ENCODE data around the gene UBL3. TPM values are rescaled to one million over a fixed set of nuclear protein-coding genes. Genes with fewer than 3 reads are reported as not detected.

UBL3 gene
- total RNA-seq, 1 experiment from 2014 or later: 19.0 TPM

- H4K91ac ChIP-seq (ENCODE audit: insufficient read length, low read depth, low read length): no peak overlapping the region
- no peak overlapping the region for H3K4me3 Mint-ChIP-seq
- no peak for TF ChIP-seq CTCF (conservative IDR thresholded peaks at IDR 0.05)
- H3K9me3 Mint-ChIP-seq: no peaks in the 10 kb centered on the region; a peak in 1 of 5 replicates
- H3K23ac ChIP-seq (ENCODE audit: insufficient read length, low read depth, low read length): no peak overlapping the region
- no peak overlapping the region for H4K8ac ChIP-seq (replicated peaks; ENCODE audit: insufficient read length, low read depth, low read length)
- H3K79me2 ChIP-seq (ENCODE audit: insufficient read depth, low read length): no peaks in the 10 kb centered on the region
- H2BK20ac ChIP-seq (ENCODE audit: low read depth, low read length, poor library complexity, severe bottlenecking): no peak overlapping the region
- H3K27ac ChIP-seq (ENCODE audit: insufficient read length, low read depth, low read length): no peak overlapping the region
- no CpG with 5 or more reads among the region's 1 CpG for WGBS (ENCODE audit: extremely low coverage, insufficient read length, low lambda C conversion rate)
- H3K27me3 ChIP-seq (ENCODE audit: insufficient read depth, low read length): no peaks in the 10 kb centered on the region; the same call in 1 of the 2 replicates
- H3K9me3 ChIP-seq (ENCODE audit: control insufficient read depth, low read depth, low read length): no peaks in the 10 kb centered on the region
- no peak overlapping the region for H3K18ac ChIP-seq (ENCODE audit: insufficient read length, low read depth, low read length)
- H3K4me1 Mint-ChIP-seq: peaks cover 15 to 18% of the 10 kb centered on the region in 2 experiments
- H3K9ac ChIP-seq (ENCODE audit: extremely low read depth, insufficient read length, low read length): no peak overlapping the region
- no peak overlapping the region for H2AK5ac ChIP-seq (ENCODE audit: insufficient read length, low read length)
- H3K79me1 ChIP-seq (ENCODE audit: insufficient read depth, low read depth, low read length, poor library complexity, severe bottlenecking): no peaks in the 10 kb centered on the region
- H3K23me2 ChIP-seq (ENCODE audit: insufficient read length, low read depth, low read length, poor library complexity, severe bottlenecking): no peaks in the 10 kb centered on the region
- no peak overlapping the region for H3K56ac ChIP-seq (ENCODE audit: insufficient read length, low read depth, low read length)
- no peak overlapping the region for H3K14ac ChIP-seq (ENCODE audit: insufficient read depth, low read length)
- H4K20me1 ChIP-seq (ENCODE audit: control insufficient read depth, insufficient read depth, insufficient read length): no peaks in the 10 kb centered on the region
- no peak overlapping the region for H2BK12ac ChIP-seq (ENCODE audit: insufficient read length, low read depth, low read length)
- peaks cover 2% of the 10 kb centered on the region for H3K27me3 Mint-ChIP-seq (ENCODE audit: low read depth)
- no peak overlapping the region for H2BK120ac ChIP-seq (ENCODE audit: low read depth, low read length, poor library complexity, severe bottlenecking)
- no peak overlapping the region for H3T11ph ChIP-seq (ENCODE audit: low read length)
- no peak overlapping the region for H3K4me2 ChIP-seq (ENCODE audit: insufficient read depth, insufficient read length, low read length)
- H3K4ac ChIP-seq (ENCODE audit: low read depth, low read length): no peak overlapping the region
- no peak overlapping the region for H2AFZ ChIP-seq (ENCODE audit: low read length)
- no peak overlapping the region for H4K5ac ChIP-seq (ENCODE audit: insufficient read length, low read depth, low read length)
- H2BK15ac ChIP-seq (ENCODE audit: low read depth, low read length): no peak overlapping the region
- H2BK5ac ChIP-seq (ENCODE audit: insufficient read length, low read length): no peak overlapping the region
- H3K27ac Mint-ChIP-seq: no peak overlapping the region
- H3K4me1 ChIP-seq (ENCODE audit: insufficient read depth, low read length): no peaks in the 10 kb centered on the region
- H3K36me3 Mint-ChIP-seq (ENCODE audit: insufficient read depth in 1 of 3, low read depth in 3 of 3): no peaks in the 10 kb centered on the region
- DNase-seq: no peak
These were observed 131.7 kb downstream of the UBL3 start for GRCh38 chr13:29718694-29719093.
